ENCODE results near the gene LRFN4. TPM values are rescaled to one million over a fixed set of nuclear protein-coding genes. Genes with fewer than 3 reads are reported as not detected.

The LRFN4 gene
- total RNA-seq, 2 experiments from 2014 or later = 24.6 to 29.8 TPM

DNA sequence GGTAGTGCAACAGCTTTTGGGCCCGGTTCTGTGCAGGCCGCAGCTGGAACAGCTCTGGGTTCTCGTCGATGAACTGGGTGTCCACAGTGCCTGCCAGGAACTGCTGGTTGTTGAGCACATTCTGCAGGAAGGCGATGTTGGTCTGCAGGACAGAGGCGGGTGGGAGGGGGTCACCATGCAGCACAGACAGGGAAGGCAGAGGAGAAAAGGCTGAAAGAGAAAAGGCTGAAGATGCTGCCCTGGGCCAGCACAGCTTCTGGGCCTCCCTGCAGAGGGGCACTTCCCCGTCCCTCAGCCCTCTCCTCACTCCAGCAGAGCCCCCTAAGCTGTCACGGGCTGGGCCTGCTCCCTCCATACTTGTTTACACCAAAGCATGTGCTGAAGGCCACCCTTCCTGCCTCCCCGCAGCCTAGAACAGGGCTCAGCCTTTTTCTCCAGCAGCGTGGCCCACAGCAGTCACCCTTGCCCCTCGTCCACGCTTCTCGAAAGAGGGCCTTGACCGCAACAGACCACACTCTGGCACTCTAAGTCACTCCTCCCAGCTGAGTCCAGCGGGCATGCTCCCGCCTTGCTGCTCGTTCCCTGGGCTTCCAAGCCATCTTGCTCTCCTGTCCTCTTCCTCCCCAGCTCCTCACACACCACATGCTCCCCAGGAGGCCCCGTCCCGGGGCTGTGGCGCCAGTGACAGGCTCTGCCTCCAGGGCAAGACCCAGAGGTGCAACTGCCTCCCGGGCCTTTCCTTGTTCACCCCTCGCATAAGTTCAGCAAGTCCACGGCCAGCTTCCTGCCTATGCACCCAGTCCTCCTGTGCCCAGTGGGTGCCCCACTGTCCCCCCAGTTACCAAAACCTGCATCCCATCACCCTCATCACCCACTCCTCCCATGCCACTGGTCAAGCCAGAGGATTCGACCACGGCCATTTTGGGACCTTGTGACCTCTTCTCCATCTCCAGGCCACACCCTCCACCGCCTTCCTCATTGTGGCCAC is 3.3 kb upstream of the LRFN4 start:
- POLR2A ChIA-PET = interaction anchor here (3.5 kb wide), 1 partner anchor 11 kb away, joined by 59 read pairs; the partner anchor contains the start of gene RCE1
- intact Hi-C loops (cut with micrococcal nuclease) = no loop called here
- Mint-ChIP-seq H3K27ac (no peak overlapping the region), H3K4me1 (ENCODE audit: low read depth) (peaks cover 12% of the 10 kb centered on the region), H3K36me3 (no peaks in the 10 kb centered on the region), H3K27me3 (no peaks in the 10 kb centered on the region), H3K9me3 (no peaks in the 10 kb centered on the region), H3K4me3 (no peak overlapping the region)
- CTCF ChIA-PET = interaction anchor here (1.2 kb wide), 1 partner anchor 19 kb away, joined by 3 read pairs; no protein-coding TSS in a partner anchor
- no peak for DNase-seq

DNA sequence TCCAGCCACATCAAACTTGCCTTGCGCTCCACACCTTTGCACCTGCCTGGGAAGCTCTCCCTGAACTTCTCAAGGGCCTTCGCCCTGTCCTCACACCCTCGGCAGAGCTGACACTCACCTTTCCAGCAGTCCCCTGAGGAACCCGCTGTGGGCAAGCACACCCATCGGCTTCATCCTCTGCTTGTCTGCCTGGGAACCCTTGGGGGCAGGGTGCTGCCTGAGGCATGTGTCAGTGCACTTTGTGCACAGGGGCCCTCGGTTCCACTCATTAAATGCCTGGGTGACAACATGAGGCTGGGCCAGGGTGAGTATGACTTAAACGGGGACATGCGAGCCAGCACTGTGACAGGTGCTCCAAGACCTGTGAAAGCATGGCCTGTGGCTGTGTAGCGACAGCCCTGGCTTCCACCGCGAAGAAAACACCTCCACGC is 2.6 kb upstream of the LRFN4 start:
- Mint-ChIP-seq H3K4me1 (ENCODE audit: low read depth) (peaks cover 12% of the 10 kb centered on the region), H3K27me3 (no peaks in the 10 kb centered on the region), H3K27ac (no peak overlapping the region), H3K9me3 (no peaks in the 10 kb centered on the region), H3K36me3 (no peaks in the 10 kb centered on the region), H3K4me3 (no peak overlapping the region)
- ChIA-PET CTCF (no interaction called here), POLR2A (interaction anchor here (3.5 kb wide), 1 partner anchor 11 kb away, joined by 59 read pairs; the partner anchor contains the start of gene RCE1)
- intact Hi-C loops (cut with micrococcal nuclease) = no loop called here
- DNase-seq = no peak

DNA sequence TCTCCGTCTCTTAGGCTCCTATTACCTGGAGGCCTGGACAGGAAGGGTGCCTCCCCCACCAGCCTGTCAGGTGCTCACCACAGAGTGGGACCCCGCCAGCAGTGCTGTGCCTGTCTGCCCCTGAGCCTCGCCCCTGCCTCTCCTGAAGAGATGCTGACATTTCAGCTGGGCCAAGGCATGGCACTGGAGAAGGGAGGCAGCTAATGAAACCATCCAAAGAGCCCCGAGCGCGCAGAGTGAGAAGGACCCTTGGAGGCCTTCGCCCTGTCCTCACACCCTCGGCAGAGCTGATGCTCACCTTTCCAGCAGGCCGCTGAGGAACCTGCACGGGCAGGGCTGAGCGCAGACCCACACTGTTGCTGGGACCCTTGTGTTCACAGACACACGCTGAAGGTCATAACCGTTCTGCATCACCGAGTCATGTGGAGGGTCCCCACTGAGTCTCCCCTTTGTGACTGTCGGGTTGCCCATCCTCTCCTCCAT is 2.1 kb upstream of the LRFN4 start:
- Mint-ChIP-seq H3K4me1 (ENCODE audit: low read depth) (peaks cover 12% of the 10 kb centered on the region), H3K27ac (no peak overlapping the region), H3K4me3 (peak overlapping the region; percentile 77), H3K9me3 (no peaks in the 10 kb centered on the region), H3K27me3 (no peaks in the 10 kb centered on the region), H3K36me3 (no peaks in the 10 kb centered on the region)
- ChIA-PET POLR2A (interaction anchor here (3.5 kb wide), 1 partner anchor 12 kb away, joined by 59 read pairs; the partner anchor contains the start of gene RCE1), CTCF (no interaction called here)
- DNase-seq = no peak
- intact Hi-C loops (cut with micrococcal nuclease) = no loop called here

DNA sequence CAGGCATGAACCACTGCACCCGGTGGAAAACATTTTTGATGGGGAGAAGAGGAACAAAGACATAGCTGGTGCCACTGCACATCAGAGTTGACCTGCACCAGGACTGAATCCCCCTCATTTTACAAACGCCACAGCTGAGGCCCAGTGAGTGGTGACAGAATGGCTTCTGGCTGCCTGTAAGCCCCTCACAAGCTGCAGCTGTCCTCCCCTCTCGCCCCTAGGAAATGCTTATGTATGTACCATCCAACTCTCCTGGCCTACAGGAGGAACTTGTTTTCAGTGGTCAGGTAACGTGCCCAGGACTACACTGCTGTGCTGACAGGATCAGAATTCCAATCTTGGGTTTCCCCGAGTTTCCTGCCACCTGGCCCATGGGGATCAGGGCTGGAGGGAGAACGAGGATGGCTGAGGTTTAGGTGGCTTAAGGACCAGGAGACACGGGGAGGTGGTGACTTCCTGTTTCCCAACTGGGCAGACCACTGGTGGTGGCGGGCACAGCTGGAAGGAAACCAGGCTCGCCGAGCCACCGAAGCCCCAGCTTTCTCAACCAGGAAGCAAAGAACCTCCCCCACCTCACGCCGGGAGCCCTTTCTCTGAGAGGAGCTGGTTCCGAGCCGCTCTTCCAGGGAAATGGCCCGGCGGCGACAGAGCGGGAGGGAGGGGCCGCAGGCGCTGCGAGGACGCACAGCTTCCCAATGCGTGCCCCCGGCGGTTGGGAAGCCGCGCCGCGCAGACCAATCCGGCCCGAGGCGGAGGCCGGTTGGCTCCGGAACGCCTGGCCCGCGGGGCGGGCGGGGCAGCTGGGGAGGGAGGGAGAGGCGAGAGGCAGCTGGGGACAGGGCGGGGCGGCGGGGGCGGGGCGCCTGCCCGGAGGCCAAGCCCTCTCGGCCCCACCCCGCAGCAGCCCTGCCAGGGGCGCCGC is 1.0 kb upstream of the LRFN4 start:
- peak; percentile 93 for DNase-seq
- Mint-ChIP-seq H3K27me3 (no peaks in the 10 kb centered on the region), H3K36me3 (no peaks in the 10 kb centered on the region), H3K27ac (peak overlapping the region; percentile 75), H3K9me3 (no peaks in the 10 kb centered on the region), H3K4me1 (ENCODE audit: low read depth) (peaks cover 12% of the 10 kb centered on the region), H3K4me3 (peak overlapping the region; percentile 88)
- POLR2A ChIA-PET = interaction anchor here (0.6 to 3.5 kb wide), 6 partner anchors 10 to 457 kb away, joined by 3 to 59 read pairs (median 3); partner anchors contain the start of genes RCE1 and ZDHHC24
- CTCF ChIA-PET = interaction anchor here (0.7 to 1.6 kb wide), 6 partner anchors 12 to 178 kb away, joined by 3 to 7 read pairs (median 4); partner anchors contain the start of gene RBM4B
- intact Hi-C loops (cut with micrococcal nuclease) = loop anchor here (1.0 kb wide), 1 partner anchor 13 kb away; the partner anchor contains the start of gene RCE1

DNA sequence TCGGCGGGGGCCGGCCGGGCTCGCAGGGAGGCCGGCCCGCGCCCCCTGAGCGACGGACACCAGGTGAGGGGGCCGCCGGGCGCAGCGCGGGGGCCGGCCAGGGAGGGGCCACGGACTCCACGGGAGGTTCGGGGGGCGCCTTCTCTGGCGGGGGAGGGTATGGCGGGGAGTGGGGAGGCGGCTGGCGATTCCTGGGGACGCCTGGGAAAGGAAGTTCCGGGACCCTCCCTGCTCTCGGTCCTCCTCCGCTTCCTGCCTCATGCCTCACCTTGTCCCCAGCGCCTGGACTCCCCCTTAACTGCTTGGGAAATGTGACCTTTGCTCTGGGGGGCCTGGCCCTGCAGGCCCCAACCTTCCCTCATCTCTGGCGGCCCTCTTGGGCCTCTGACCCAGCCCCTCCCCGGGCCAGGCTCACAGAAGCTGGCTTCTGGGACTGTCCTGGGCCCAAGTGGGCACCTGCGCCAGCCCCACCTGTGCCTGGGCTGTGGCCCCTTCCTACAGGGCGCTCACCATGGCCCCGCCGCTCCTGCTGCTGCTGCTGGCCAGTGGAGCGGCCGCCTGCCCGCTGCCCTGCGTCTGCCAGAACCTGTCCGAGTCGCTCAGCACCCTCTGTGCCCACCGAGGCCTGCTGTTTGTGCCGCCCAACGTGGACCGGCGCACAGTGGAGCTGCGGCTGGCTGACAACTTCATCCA is 516 bp downstream of the LRFN4 start:
- H3K36me3 Mint-ChIP-seq = no peaks in the 10 kb centered on the region
- no peaks in the 10 kb centered on the region for H3K9me3 Mint-ChIP-seq
- H3K27ac Mint-ChIP-seq = peak overlapping the region; percentile 69
- ChIA-PET CTCF (interaction anchor here (1.2 kb wide), 1 partner anchor 10 kb away, joined by 3 read pairs; no protein-coding TSS in a partner anchor), POLR2A (interaction anchor here (1.0 kb wide), 1 partner anchor 14 kb away, joined by 3 read pairs; the partner anchor contains the start of gene RCE1)
- no peaks in the 10 kb centered on the region for H3K27me3 Mint-ChIP-seq
- DNase-seq = no peak
- intact Hi-C loops (cut with micrococcal nuclease) = no loop called here
- peak overlapping the region; percentile 74 for H3K4me3 Mint-ChIP-seq
- peaks cover 4% of the 10 kb centered on the region for H3K4me1 Mint-ChIP-seq (ENCODE audit: low read depth)

DNA sequence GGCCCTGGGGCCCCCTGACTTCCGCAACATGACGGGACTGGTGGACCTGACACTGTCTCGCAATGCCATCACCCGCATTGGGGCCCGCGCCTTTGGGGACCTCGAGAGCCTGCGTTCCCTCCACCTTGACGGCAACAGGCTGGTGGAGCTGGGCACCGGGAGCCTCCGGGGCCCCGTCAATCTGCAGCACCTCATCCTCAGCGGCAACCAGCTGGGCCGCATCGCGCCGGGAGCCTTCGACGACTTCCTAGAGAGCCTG is 992 bp downstream of the LRFN4 start:
- peaks cover 4% of the 10 kb centered on the region for H3K4me1 Mint-ChIP-seq (ENCODE audit: low read depth)
- ChIA-PET POLR2A (interaction anchor here (1.0 kb wide), 1 partner anchor 14 kb away, joined by 3 read pairs; the partner anchor contains the start of gene RCE1), CTCF (interaction anchor here (1.2 kb wide), 1 partner anchor 9 kb away, joined by 3 read pairs; no protein-coding TSS in a partner anchor)
- H3K27ac Mint-ChIP-seq = no peak overlapping the region
- peak overlapping the region; percentile 74 for H3K4me3 Mint-ChIP-seq
- DNase-seq = no peak
- H3K36me3 Mint-ChIP-seq = no peaks in the 10 kb centered on the region
- no peaks in the 10 kb centered on the region for H3K27me3 Mint-ChIP-seq
- H3K9me3 Mint-ChIP-seq = no peaks in the 10 kb centered on the region
- intact Hi-C loops (cut with micrococcal nuclease) = no loop called here

DNA sequence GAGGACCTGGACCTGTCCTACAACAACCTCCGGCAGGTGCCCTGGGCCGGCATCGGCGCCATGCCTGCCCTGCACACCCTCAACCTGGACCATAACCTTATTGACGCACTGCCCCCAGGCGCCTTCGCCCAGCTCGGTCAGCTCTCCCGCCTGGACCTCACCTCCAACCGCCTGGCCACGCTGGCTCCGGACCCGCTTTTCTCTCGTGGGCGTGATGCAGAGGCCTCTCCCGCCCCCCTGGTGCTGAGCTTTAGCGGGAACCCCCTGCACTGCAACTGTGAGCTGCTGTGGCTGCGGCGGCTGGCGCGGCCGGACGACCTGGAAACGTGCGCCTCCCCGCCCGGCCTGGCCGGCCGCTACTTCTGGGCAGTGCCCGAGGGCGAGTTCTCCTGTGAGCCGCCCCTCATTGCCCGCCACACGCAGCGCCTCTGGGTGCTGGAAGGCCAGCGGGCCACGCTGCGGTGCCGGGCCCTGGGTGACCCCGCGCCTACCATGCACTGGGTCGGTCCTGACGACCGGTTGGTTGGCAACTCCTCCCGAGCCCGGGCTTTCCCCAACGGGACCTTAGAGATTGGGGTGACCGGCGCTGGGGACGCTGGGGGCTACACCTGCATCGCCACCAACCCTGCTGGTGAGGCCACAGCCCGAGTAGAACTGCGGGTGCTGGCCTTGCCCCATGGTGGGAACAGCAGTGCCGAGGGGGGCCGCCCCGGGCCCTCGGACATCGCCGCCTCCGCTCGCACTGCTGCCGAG is 1.5 kb downstream of the LRFN4 start:
- H3K4me3 Mint-ChIP-seq = peak overlapping the region; percentile 74
- intact Hi-C loops (cut with micrococcal nuclease) = no loop called here
- H3K27ac Mint-ChIP-seq = no peak overlapping the region
- peaks cover 4% of the 10 kb centered on the region for H3K4me1 Mint-ChIP-seq (ENCODE audit: low read depth)
- CTCF ChIA-PET = interaction anchor here (0.6 to 1.2 kb wide), 2 partner anchors 9 to 232 kb away, joined by 3 read pairs; no protein-coding TSS in a partner anchor
- H3K9me3 Mint-ChIP-seq = no peaks in the 10 kb centered on the region
- H3K36me3 Mint-ChIP-seq = no peaks in the 10 kb centered on the region
- DNase-seq = no peak
- POLR2A ChIA-PET = interaction anchor here (1.0 kb wide), 1 partner anchor 15 kb away, joined by 3 read pairs; the partner anchor contains the start of gene RCE1
- H3K27me3 Mint-ChIP-seq = no peaks in the 10 kb centered on the region

DNA sequence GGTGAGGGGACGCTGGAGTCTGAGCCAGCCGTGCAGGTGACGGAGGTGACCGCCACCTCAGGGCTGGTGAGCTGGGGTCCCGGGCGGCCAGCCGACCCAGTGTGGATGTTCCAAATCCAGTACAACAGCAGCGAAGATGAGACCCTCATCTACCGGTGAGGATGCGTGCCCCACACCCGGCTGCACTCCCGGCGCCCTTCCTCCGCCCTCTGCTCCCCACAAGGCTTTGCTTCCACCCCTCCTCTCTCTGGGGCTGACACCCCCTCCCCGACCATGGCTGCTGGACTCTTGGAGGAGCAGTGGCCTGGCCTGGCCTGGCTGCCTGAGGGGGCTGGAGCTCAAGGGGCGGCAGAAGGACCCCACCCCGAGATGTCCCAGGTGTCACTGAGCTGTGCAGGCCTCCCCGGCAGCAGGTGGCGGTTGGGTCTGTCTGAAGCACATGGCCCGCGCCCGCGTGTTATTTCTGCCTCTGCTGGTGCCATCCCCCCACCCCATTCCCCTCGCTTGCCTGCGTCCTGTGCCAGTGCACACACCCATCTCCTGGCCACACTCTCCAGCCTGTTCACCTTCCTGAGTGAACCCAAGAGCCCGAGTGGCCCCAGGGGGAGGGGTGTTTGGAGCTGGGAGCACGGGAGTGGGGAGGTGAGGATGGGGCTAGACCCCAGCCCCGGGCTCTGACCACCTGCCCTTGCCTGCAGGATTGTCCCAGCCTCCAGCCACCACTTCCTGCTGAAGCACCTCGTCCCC is 2.2 kb downstream of the LRFN4 start:
- ChIA-PET POLR2A (no interaction called here), CTCF (interaction anchor here (0.6 kb wide), 1 partner anchor 232 kb away, joined by 3 read pairs; no protein-coding TSS in a partner anchor)
- DNase-seq = no peak
- Mint-ChIP-seq H3K27me3 (no peaks in the 10 kb centered on the region), H3K27ac (no peak overlapping the region), H3K4me1 (ENCODE audit: low read depth) (peaks cover 4% of the 10 kb centered on the region), H3K9me3 (no peaks in the 10 kb centered on the region), H3K36me3 (no peaks in the 10 kb centered on the region), H3K4me3 (no peak overlapping the region)
- intact Hi-C loops (cut with micrococcal nuclease) = no loop called here

DNA sequence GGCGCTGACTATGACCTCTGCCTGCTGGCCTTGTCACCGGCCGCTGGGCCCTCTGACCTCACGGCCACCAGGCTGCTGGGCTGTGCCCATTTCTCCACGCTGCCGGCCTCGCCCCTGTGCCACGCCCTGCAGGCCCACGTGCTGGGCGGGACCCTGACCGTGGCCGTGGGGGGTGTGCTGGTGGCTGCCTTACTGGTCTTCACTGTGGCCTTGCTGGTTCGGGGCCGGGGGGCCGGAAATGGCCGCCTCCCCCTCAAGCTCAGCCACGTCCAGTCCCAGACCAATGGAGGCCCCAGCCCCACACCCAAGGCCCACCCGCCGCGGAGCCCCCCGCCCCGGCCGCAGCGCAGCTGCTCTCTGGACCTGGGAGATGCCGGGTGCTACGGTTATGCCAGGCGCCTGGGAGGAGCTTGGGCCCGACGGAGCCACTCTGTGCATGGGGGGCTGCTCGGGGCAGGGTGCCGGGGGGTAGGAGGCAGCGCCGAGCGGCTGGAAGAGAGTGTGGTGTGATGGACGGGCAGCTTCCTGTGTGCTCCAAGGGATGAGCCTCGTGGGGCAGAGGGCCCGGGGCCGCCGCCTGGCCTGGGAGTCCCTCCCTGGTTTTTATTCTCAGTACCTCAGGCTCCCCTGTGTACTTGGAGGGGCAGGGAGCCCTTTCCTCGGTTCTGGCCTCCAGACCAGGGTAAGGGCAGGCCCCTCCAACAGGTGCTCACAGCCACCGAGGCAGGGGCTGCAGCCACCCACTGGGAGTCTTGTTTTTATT is 3.0 kb downstream of the LRFN4 start:
- intact Hi-C loops (cut with micrococcal nuclease) = no loop called here
- Mint-ChIP-seq H3K27me3 (no peaks in the 10 kb centered on the region), H3K36me3 (no peaks in the 10 kb centered on the region), H3K27ac (no peak overlapping the region), H3K9me3 (no peaks in the 10 kb centered on the region), H3K4me3 (no peak overlapping the region), H3K4me1 (ENCODE audit: low read depth) (peaks cover 4% of the 10 kb centered on the region)
- no peak for DNase-seq
- ChIA-PET POLR2A (no interaction called here), CTCF (no interaction called here)

DNA sequence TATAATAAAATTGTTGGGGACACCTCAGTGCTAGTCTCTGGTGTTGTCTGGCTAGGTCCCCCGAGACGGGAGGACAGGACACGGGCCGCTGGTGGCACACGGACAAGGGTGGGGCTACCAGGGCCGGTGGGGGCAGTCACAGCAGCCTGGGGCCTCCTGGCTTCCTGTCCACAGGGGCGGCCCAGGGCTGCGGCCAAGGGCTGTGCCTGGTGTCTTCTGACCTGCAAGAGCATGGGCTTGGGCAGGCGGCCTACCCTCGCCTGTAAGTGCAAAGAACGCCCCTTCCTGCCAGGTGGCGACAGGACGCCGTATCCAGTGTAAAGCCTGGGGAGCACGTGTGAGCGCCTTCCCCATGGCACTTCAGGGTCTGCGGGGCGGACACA is 3.6 kb downstream of the LRFN4 start:
- no peak for DNase-seq
- ChIA-PET CTCF (no interaction called here), POLR2A (no interaction called here)
- Mint-ChIP-seq H3K4me1 (ENCODE audit: low read depth) (peaks cover 4% of the 10 kb centered on the region), H3K36me3 (no peaks in the 10 kb centered on the region), H3K4me3 (no peak overlapping the region), H3K27ac (no peak overlapping the region), H3K9me3 (no peaks in the 10 kb centered on the region), H3K27me3 (no peaks in the 10 kb centered on the region)
- intact Hi-C loops (cut with micrococcal nuclease) = no loop called here

All from activated CD4-positive, alpha-beta memory T cell treated with anti-CD3 and anti-CD28 coated beads for 36 hours (primary cell).